HG02798 (cell line): ENCODE measurements around the gene XPR1.
"Not testable (repeated sequence)": the region's sequence is repeated elsewhere in the genome, so short reads cannot be mapped to it uniquely, and the experiment has no call there.

ENCODE experiments used
- ATAC-seq: cut with Tn5 transposase; IDR thresholded peaks from one replicate; pipeline ENCODE4 v1.9.1; 2021; ENCODE audit warnings: mild to moderate bottlenecking; ENCODE audit not compliant: unreplicated experiment, poor library complexity

The XPR1 gene

DNA sequence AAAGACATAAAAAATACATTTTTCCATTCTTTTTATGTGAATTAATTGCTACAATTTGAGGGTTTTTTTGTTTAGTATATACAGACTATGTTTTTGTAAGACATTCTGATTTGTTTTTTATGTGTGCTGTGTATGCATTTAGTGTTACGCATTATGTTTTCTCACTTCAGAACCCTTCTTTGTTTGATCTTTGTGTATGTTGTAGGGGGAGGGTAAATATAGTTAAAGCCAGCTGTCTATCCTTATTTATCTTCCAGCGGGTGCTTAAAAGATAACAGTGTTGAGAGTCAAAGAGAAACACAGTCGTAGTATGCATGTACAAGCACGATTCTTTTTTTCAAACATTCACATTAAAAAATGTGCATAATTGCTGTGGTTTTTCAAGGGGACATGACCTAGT, 183.4 kb downstream of the XPR1 start:
- no peak for ATAC-seq

DNA sequence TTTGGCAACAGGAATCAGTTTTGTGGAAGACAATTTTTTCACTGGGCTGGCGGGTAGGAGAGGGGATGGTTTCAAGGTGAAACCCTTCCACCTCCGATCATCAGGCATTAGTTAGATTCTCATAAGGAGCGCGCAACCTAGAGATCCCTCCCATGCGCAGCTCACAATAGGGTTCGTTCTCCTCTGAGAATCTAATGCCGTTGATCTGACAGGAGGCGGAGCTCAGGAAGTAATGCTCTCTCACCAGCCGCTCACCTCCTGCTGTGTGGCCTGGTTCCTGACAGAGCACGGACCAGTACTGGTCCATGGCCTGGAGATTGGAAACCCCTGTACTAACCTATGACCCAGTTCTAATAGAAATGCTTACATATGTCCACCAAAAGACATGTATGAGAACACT, 184.3 kb downstream of the XPR1 start:
- no peak for ATAC-seq

DNA sequence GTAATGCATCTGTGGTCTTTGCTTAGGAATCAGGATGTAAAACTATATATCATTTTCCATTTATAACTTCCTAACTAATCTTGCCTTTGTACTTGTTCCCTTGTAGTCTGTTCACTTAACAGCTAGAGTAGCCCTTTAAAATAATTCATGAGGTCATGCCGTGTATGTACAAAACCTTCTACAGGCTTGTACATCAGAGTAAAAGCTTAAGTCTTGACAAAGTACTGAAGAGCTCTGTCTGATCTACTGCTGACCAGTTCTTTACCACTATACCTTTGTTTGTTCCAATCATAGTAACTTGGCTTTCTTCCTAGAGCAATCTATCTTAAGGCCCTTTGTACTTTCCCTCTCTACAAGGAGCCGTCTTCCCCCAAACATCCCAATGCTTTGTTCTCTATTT, 190.1 kb downstream of the XPR1 start:
- ATAC-seq: no peak

GRCh38 chr1:180831507-180831906, 199.7 kb downstream of the XPR1 start:
- ATAC-seq: not testable (repeated sequence)

DNA sequence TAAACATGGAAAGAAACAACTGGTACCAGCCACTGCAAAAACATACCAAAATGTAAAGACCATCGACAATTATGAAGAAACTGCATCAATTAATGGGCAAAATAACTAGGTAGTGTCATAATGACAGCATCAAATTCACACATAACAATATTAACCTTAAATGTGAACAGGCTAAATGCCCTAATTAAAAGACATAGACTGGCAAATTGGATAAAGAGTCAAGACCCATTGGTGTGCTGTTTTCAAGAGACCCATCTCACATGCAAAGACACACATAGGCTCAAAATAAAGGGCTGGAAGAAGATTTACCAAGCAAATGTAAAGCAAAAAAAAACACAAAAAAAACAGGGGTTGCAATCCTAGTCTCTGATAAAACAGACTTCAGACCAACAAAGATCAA, 201.4 kb downstream of the XPR1 start:
- not testable (repeated sequence) for ATAC-seq

GRCh38 chr1:180836449-180836848, 204.6 kb downstream of the XPR1 start:
- ATAC-seq: no peak

- ATAC-seq: no peak
Measured at GRCh38 chr1:180837020-180837419, 205.2 kb downstream of the XPR1 start.

- no peak for ATAC-seq
Measured at GRCh38 chr1:180838535-180838934, 206.7 kb downstream of the XPR1 start.

GRCh38 chr1:180839547-180839946, 207.7 kb downstream of the XPR1 start:
- ATAC-seq: no peak

DNA sequence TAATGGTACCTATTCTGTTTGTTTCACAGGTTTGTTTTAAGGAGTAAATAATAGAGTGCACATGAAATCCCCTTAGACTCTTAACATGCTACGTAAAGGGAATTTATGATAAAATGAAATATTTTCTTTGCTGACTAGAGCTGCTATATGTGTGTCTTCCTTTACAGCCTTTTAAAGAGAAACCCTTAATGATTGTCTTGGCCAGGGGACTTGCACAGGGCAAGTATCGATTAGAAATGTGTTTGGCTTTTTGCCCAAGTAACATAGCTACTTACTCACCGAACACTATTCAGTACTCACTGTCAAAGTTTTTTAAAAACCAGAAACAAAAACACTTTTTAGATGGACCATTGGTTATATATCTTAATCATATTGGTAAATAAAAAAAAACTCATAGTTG, 209.6 kb downstream of the XPR1 start:
- no peak for ATAC-seq

DNA sequence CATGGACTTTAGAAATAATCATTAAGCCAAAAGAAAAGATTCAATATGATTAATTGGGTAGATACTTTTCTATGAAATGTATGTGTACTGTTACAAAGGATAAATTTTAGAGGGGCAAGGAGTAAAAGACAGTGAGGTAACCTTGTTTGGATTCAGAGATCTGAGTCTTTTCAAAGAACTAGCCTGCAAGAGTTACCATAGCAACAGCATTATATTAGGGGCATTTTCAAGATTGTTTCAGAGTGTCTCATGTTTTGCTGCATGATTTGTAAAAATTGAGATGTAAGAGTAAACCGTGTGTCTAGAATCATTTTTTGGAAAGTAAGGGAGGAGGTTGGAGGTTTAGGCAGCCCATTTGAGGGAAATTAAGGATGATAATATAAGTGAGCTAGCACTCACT, 210.2 kb downstream of the XPR1 start:
- no peak for ATAC-seq

- ATAC-seq: no peak
Measured at GRCh38 chr1:180842491-180843275, 210.9 kb downstream of the XPR1 start.

GRCh38 chr1:180845352-180845751, 213.5 kb downstream of the XPR1 start:
- no peak for ATAC-seq

DNA sequence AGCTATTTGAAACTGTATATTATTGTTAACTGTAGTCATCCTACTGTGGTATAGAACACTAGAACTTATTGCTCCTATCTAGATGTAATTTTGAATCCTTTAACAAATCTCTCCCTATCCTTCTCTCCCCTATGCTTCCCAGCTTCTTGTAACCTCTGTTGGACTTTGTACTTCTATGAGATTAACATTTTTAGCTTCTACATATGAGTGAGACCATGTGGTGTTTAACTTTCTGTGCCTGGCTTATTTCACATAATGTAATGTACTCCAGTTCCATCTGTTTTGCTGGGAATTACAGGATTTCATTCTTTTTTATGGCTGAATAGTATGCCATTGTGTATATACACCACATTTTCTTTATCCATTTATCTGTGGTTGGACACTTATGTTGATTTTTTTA, 216.4 kb downstream of the XPR1 start:
- ATAC-seq: no peak

- peak; percentile 83 for ATAC-seq
Measured at GRCh38 chr1:180849031-180849775, 217.4 kb downstream of the XPR1 start.

GRCh38 chr1:180851995-180852887, 220.4 kb downstream of the XPR1 start:
- no peak for ATAC-seq

GRCh38 chr1:180854001-180854400, 222.2 kb downstream of the XPR1 start:
- ATAC-seq: no peak

DNA sequence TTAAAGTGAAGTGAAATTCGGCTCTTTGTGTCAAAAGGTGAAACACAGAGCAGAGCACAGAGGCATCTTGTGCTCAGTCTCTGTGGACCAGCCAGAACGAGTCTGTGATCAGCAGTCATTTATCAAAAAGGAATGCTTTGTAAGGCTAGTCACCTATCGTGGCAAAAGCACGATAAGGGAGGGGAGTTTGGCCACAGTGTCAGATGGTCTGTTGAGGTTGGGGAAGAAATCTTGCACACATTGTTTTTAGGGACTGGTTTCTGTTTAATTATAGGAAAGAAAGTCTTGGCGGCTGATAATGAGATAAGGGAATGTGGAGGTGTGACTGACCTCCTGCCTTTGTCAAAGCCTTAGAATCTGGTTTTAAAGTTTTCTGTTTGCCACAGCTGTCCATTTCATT, 222.6 kb downstream of the XPR1 start:
- no peak for ATAC-seq

DNA sequence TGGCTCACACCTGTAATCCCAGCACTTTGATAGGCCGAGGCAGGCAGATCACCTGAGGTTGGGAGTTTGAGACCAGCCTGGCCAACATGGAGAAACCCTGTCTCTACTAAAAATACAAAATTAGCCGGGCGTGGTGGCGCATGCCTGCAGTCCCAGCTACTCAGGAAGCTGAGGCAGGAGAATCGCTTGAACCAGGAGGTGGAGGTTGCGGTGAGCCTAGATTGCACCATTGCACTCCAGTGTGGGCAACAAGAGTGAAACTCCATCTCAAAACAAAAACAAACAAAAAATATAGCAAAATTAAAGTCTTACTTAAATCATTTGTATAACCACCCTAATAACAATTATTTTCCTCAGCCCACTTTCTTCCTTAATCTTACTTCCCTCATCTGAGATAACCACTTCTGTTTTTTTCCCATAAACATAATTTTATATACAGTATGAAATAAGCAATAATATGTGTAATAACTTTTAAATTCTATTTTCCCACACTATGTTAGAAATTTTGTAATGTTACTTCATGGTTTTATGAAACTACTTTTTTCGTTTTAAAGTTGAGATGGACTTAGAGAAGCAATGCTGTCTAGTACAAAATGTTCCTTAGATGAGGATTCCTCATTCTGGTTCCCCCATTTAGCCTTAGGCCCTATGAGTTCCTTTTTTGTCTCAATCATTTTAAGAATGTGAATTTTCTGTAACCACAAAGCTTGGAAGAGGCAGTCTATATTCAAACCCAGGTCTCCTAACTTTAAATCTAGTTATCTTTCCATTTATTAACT, 226.3 kb downstream of the XPR1 start:
- not testable (repeated sequence) for ATAC-seq

GRCh38 chr1:180859306-180859705, 227.5 kb downstream of the XPR1 start:
- no peak for ATAC-seq
